ENCODE data around the gene DDX31.

DNA sequence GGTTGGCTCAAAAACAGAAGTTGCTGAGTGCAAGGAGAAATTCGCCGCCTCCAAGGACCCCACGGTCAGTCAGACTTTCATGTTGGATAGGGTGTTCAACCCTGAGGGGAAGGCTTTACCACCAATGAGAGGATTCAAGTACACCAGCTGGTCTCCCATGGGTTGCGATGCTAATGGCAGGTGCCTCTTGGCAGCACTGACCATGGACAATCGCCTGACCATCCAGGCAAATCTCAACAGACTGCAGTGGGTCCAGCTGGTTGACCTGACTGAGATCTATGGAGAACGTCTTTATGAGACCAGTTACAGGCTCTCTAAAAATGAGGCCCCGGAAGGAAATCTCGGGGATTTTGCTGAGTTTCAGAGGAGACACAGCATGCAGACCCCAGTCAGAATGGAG lies 8.2 kb upstream of the DDX31 start:
- no peak for TF ChIP-seq POLR2A (IDR thresholded peaks at IDR 0.05)
- TF ChIP-seq, protein P1, sequence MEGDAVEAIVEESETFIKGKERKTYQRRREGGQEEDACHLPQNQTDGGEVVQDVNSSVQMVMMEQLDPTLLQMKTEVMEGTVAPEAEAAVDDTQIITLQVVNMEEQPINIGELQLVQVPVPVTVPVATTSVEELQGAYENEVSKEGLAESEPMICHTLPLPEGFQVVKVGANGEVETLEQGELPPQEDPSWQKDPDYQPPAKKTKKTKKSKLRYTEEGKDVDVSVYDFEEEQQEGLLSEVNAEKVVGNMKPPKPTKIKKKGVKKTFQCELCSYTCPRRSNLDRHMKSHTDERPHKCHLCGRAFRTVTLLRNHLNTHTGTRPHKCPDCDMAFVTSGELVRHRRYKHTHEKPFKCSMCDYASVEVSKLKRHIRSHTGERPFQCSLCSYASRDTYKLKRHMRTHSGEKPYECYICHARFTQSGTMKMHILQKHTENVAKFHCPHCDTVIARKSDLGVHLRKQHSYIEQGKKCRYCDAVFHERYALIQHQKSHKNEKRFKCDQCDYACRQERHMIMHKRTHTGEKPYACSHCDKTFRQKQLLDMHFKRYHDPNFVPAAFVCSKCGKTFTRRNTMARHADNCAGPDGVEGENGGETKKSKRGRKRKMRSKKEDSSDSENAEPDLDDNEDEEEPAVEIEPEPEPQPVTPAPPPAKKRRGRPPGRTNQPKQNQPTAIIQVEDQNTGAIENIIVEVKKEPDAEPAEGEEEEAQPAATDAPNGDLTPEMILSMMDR (IDR thresholded peaks at IDR 0.05) = no peak
